ENCODE measurements around the gene CYP39A1.

CYP39A1 gene

DNA sequence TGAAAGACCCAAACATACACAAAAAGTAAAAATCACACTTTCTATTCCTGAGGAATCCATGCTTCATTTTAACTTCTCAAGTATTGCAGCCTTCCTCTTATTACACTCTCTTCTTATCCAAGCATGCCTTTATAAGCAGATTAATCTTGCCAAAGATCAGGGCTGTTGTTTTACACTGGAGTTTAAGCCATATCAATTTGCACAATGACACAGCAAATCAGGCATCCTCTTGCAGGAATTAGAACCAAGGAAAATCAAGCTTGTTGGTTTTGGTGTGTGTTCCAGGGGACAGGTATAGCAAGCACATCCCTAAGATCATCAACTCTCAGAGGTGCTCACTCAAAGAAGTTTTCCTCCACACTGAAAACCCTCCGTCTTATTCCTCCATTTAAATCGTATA, 69.5 kb downstream of the CYP39A1 start:
- TF ChIP-seq, protein P1, sequence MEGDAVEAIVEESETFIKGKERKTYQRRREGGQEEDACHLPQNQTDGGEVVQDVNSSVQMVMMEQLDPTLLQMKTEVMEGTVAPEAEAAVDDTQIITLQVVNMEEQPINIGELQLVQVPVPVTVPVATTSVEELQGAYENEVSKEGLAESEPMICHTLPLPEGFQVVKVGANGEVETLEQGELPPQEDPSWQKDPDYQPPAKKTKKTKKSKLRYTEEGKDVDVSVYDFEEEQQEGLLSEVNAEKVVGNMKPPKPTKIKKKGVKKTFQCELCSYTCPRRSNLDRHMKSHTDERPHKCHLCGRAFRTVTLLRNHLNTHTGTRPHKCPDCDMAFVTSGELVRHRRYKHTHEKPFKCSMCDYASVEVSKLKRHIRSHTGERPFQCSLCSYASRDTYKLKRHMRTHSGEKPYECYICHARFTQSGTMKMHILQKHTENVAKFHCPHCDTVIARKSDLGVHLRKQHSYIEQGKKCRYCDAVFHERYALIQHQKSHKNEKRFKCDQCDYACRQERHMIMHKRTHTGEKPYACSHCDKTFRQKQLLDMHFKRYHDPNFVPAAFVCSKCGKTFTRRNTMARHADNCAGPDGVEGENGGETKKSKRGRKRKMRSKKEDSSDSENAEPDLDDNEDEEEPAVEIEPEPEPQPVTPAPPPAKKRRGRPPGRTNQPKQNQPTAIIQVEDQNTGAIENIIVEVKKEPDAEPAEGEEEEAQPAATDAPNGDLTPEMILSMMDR (IDR thresholded peaks at IDR 0.05; ENCODE audit: low read depth, low read length, missing control alignments): no peak
- H3K4me3 ChIP-seq (ENCODE audit: low read depth, low read length): no peak overlapping the region
- DNase-seq (ENCODE audit: low read depth): no peak

DNA sequence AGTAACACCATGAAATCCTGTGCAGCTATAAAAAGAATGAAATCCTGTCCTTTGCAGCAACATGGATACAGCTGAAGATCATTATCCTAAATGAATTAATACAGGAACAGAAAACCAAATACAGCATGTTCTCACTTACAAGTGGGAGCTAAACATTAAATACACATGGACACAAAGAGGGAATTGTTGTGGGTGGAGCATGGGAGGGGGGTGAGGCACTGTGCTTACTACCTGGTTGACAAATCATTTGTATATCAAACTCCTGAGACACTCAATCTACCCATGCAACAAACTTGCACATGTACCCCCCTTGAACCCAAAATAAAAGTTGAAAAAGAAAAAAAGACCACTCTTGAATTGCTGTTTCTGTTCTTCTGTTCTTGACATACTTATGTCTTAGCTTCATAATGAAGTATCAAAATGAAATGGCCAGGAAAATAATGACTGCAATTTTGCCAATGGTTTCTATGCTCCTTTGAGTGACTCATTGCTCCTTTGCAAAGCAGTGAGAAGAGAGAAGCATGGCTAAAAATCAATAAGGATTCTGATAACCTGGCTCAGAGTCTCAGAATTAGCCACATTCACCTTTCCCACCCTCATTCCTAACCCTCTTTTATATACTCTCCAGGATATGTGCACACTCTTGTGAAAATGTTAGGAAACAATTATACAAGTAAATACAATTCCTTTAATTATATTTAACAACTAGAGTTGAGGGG, 71.0 kb downstream of the CYP39A1 start:
- no peak for DNase-seq (ENCODE audit: low read depth)

DNA sequence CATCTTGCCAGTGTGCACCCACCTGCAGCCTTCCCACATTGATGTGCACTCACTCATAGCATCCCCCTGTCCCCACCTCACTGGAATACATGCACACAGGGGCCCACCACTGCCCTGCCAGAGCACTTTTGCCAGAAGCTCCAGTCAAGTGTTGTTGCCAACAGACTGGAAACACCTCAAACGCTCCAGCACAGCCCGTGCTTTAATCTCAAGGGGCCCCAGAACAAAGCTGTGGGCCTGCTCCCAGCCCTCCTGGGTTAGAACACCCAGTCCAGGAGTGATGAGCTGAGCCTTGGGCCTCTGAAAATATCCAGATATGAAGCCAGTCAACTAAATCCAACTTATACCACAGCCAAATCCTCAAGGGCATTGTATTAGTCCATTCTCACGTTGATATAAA, 77.1 kb downstream of the CYP39A1 start:
- H3K4me3 ChIP-seq (ENCODE audit: low read depth, low read length): no peak overlapping the region
- no peak for DNase-seq (ENCODE audit: low read depth)
- TF ChIP-seq, protein P1 (IDR thresholded peaks at IDR 0.05; ENCODE audit: low read depth, low read length, missing control alignments): no peak

More for the DNA sequence above, 71.0 kb downstream of the CYP39A1 start:
- H3K4me3 ChIP-seq (ENCODE audit: low read depth, low read length): no peak overlapping the region
- TF ChIP-seq, protein P1 (IDR thresholded peaks at IDR 0.05; ENCODE audit: low read depth, low read length, missing control alignments): no peak

DNA sequence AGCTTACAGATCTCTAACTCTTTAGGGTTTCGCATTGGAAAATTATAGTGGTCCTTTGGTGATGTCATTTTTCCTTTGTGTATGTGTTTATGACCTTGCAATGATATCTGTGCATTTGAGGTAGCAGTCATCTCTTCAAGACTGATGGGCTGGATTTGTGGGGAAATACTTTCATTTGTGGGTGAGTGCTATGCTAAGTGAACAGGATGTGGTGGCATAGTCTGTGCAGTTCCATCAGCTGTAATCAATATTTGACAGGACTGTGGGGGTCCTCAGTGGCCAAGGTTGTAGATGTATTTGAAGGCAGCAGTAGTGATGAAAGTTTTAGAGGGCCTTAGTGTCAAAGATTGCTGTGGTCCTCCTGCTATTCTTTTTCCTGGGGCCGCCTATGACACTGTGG, 79.5 kb downstream of the CYP39A1 start:
- H3K4me3 ChIP-seq (ENCODE audit: low read depth, low read length): no peak overlapping the region
- no peak for DNase-seq (ENCODE audit: low read depth)
- TF ChIP-seq, protein P1 (IDR thresholded peaks at IDR 0.05; ENCODE audit: low read depth, low read length, missing control alignments): no peak

DNA sequence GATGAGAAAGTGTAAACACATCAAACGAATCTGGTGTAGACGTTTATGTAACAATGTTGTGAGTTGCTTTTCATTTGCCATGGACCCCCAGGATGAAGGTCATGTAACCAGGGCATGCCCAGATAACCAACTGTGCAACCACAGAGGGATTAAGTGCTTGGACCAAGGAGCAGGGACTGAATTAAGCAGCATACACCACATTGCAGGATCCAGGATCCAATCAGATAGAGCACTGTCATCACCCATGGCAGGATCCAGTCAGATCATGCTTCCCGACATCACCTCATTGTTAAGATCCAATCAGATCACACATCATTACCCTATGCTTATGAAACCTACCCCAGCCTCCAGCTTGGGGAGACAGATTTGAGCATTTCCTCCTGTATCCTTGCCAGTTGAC, 87.1 kb downstream of the CYP39A1 start:
- TF ChIP-seq, protein P1 (IDR thresholded peaks at IDR 0.05; ENCODE audit: low read depth, low read length, missing control alignments): no peak
- DNase-seq (ENCODE audit: low read depth): no peak
- no peak overlapping the region for H3K4me3 ChIP-seq (ENCODE audit: low read depth, low read length)

DNA sequence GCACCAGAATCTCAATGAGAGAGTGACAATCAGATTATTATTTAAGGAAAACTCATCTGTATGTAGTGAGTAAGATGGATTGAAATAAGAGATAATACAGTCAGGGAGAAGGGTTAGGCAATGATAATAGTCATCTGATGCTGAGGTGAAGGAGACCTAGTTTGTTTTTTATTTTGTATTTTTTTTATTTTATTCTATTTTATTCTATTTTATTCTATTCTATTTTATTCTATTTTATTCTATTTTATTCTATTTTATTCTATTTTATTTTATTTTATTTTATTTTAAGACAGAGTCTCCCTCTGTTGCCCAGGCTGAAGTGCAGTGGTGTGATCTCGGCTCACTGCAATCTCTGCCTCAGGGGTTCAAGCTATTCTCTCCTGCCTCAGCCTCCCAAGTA, 88.7 kb downstream of the CYP39A1 start:
- DNase-seq (ENCODE audit: low read depth): no peak
- H3K4me3 ChIP-seq (ENCODE audit: low read depth, low read length): no peak overlapping the region
- TF ChIP-seq, protein P1 (IDR thresholded peaks at IDR 0.05; ENCODE audit: low read depth, low read length, missing control alignments): no peak

DNA sequence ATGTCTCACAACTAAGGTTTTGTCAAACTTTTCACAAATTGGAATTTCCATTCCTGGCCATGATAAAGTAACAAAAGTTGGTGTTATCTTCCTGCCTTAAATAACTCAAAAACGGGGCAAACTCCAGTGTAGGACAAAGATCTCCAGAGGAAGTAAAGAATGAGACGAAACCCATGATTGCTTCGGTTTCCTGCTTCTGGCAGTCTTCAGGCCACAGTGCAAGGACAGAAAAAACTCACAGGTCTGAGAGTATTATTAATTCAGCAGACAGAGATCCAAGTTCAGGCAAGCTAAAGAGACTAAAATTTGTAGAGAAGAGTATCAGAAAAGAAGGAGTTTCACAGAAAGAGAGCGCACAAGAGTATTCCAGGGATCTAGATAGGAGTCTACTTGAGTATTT, 96.6 kb downstream of the CYP39A1 start:
- no peak overlapping the region for H3K4me3 ChIP-seq (ENCODE audit: low read depth, low read length)
- TF ChIP-seq, protein P1 (IDR thresholded peaks at IDR 0.05; ENCODE audit: low read depth, low read length, missing control alignments): no peak
- DNase-seq (ENCODE audit: low read depth): no peak

Data from GM12864 (cell line).